H1 (cell line): ENCODE results near the gene TLCD5.

ENCODE experiments used
- BCL11A ChIP-seq, 2 experiments: IDR thresholded peaks; one replicate each; pipeline ENCODE4 v1.6.1; 2011; ENCODE audit warnings: low read depth in 2 of 2, low read length in 2 of 2, mild to moderate bottlenecking in 2 of 2
- CTCF ChIP-seq, 3 experiments: IDR thresholded peaks; 1 replicate in 2 of 3; 2 replicates in 1 of 3; pipeline versions ENCODE4 v1.5.1 to v1.6.1; 2011; ENCODE audit warnings: low read length in 3 of 3, mild to moderate bottlenecking in 3 of 3, inconsistent platforms in 2 of 3, low read depth in 1 of 3, moderate library complexity in 1 of 3; ENCODE audit not compliant: insufficient read depth in 1 of 3; ENCODE audit errors: control extremely low read depth in 1 of 3
- EP300 ChIP-seq, 2 experiments: IDR thresholded peaks; 1 replicate in 1 of 2; 2 replicates in 1 of 2; pipeline ENCODE4 v1.6.1; 2011 to 2012; ENCODE audit warnings: low read depth in 2 of 2, low read length in 2 of 2, mild to moderate bottlenecking in 2 of 2, borderline replicate concordance in 1 of 2, inconsistent platforms in 1 of 2, moderate library complexity in 1 of 2
- GABPA ChIP-seq: IDR thresholded peaks from 2 replicates; pipeline ENCODE4 v1.6.1; 2011; ENCODE audit warnings: mild to moderate bottlenecking, low read length, moderate library complexity, borderline replicate concordance; ENCODE audit not compliant: insufficient read depth
- MAX ChIP-seq: IDR thresholded peaks from 2 replicates; pipeline ENCODE4 v1.6.1; 2012; ENCODE audit warnings: inconsistent platforms
- RFX5 ChIP-seq: IDR thresholded peaks from 2 replicates; pipeline ENCODE4 v1.6.1; 2011; ENCODE audit warnings: low read depth, low read length, improper control_type of control experiment, borderline replicate concordance
- SIN3A ChIP-seq, 2 experiments: IDR thresholded peaks in 1 of 2; conservative IDR thresholded peaks in 1 of 2; 2 replicates each; pipeline ENCODE4 v1.6.1; 2011 to 2012; ENCODE audit warnings: low read length in 2 of 2, improper control_type of control experiment in 1 of 2, low read depth in 1 of 2, mild to moderate bottlenecking in 1 of 2
- SP1 ChIP-seq: IDR thresholded peaks from 2 replicates; pipeline ENCODE4 v1.6.1; 2011; ENCODE audit warnings: low read depth, low read length
- SRF ChIP-seq: IDR thresholded peaks from 2 replicates; pipeline ENCODE4 v1.6.1; 2011; ENCODE audit warnings: mild to moderate bottlenecking, low read depth, low read length, moderate library complexity
- TBP ChIP-seq: IDR thresholded peaks from 2 replicates; pipeline ENCODE4 v1.6.1; 2011; ENCODE audit warnings: low read depth, low read length, improper control_type of control experiment
- USF2 ChIP-seq: IDR thresholded peaks from 2 replicates; pipeline ENCODE4 v1.6.1; 2011; ENCODE audit warnings: low read length, improper control_type of control experiment
- ZNF274 ChIP-seq: IDR thresholded peaks from 2 replicates; pipeline ENCODE4 v1.7.0; 2012; ENCODE audit warnings: low read length, borderline replicate concordance; ENCODE audit errors: extremely low read depth

- TF ChIP-seq CTCF (IDR thresholded peaks at IDR 0.05; ENCODE audit: control extremely low read depth in 1 of 3, insufficient read depth in 1 of 3, low read depth in 1 of 3, low read length in 3 of 3) = no peak
- TF ChIP-seq MAX = no peak
- TF ChIP-seq EP300 (IDR thresholded peaks at IDR 0.05; ENCODE audit: borderline replicate concordance in 1 of 2, low read depth in 2 of 2, low read length in 2 of 2) = no peak
- TF ChIP-seq RFX5 = no peak
- no peak for TF ChIP-seq BCL11A (IDR thresholded peaks at IDR 0.05; ENCODE audit: low read depth in 2 of 2, low read length in 2 of 2)
- no peak for TF ChIP-seq USF2
- TF ChIP-seq SP1 = no peak
- TF ChIP-seq TBP = no peak
- no peak for TF ChIP-seq GABPA
- TF ChIP-seq SRF = no peak
- no peak for TF ChIP-seq ZNF274
- no peak for TF ChIP-seq SIN3A (conservative IDR thresholded peaks at IDR 0.05 in 1 of 2, IDR thresholded peaks at IDR 0.05 in 1 of 2; ENCODE audit: low read depth in 1 of 2, low read length in 2 of 2)
These were observed 42.0 kb upstream of the TLCD5 start for GRCh38 chr11:120283124-120283523.
